ENCODE results near the gene SAP30BP.

Gene SAP30BP

GRCh38 chr17:75639327-75639726, 27.8 kb upstream of the SAP30BP start:
- H3K27ac ChIP-seq, result no peak overlapping the region
- no peak for TF ChIP-seq CTCF (conservative IDR thresholded peaks at IDR 0.05)

- no peak overlapping the region for H3K27ac ChIP-seq
These were observed 27.2 kb upstream of the SAP30BP start for GRCh38 chr17:75639771-75640555.

GRCh38 chr17:75640556-75641119, 26.5 kb upstream of the SAP30BP start:
- no peak overlapping the region for H3K27ac ChIP-seq
- TF ChIP-seq CTCF (conservative IDR thresholded peaks at IDR 0.05), result no peak

More at GRCh38 chr17:75639771-75640555, 27.2 kb upstream of the SAP30BP start:
- no peak for TF ChIP-seq CTCF (conservative IDR thresholded peaks at IDR 0.05)

- H3K27ac ChIP-seq, result peak overlapping the region; percentile 54; the same call in 1 of the 2 replicates
- TF ChIP-seq CTCF (conservative IDR thresholded peaks at IDR 0.05), result no peak
These were observed 25.8 kb upstream of the SAP30BP start for GRCh38 chr17:75641343-75641742.

- no peak for TF ChIP-seq CTCF (conservative IDR thresholded peaks at IDR 0.05)
These were observed 24.9 kb upstream of the SAP30BP start for GRCh38 chr17:75642182-75642783.

GRCh38 chr17:75642784-75643642, 24.1 kb upstream of the SAP30BP start:
- H3K27ac ChIP-seq, result peak overlapping the region; percentile 54
- TF ChIP-seq CTCF (conservative IDR thresholded peaks at IDR 0.05), result no peak

More at GRCh38 chr17:75642182-75642783, 24.9 kb upstream of the SAP30BP start:
- H3K27ac ChIP-seq, result peak overlapping the region; percentile 54

- no peak for TF ChIP-seq CTCF (conservative IDR thresholded peaks at IDR 0.05)
- no peak overlapping the region for H3K27ac ChIP-seq
These were observed 23.5 kb upstream of the SAP30BP start for GRCh38 chr17:75643643-75644017.
